Measurements from ENCODE around the gene CHCHD6.

Gene CHCHD6

GRCh38 chr3:126750756-126751121 is 46.7 kb downstream of the CHCHD6 start:
- no peak for TF ChIP-seq CTCF (conservative IDR thresholded peaks at IDR 0.05; ENCODE audit: low read length)
- H3K4me3 ChIP-seq (ENCODE audit: low read length) = no peak overlapping the region
- DNase-seq (ENCODE audit: low read depth) = no peak

- H3K4me3 ChIP-seq (ENCODE audit: low read length) = no peak overlapping the region
- no peak for TF ChIP-seq CTCF (conservative IDR thresholded peaks at IDR 0.05; ENCODE audit: low read length)
- DNase-seq (ENCODE audit: low read depth) = no peak
Measured at GRCh38 chr3:126751611-126752302, 47.7 kb downstream of the CHCHD6 start.

- DNase-seq (ENCODE audit: low read depth) = peak; percentile 73
- H3K4me3 ChIP-seq (ENCODE audit: low read length) = no peak overlapping the region
- TF ChIP-seq CTCF (conservative IDR thresholded peaks at IDR 0.05; ENCODE audit: low read length) = peak; percentile 97
Measured at GRCh38 chr3:126752303-126753190, 48.5 kb downstream of the CHCHD6 start.

GRCh38 chr3:126753191-126754160 is 49.4 kb downstream of the CHCHD6 start:
- no peak overlapping the region for H3K4me3 ChIP-seq (ENCODE audit: low read length)
- DNase-seq (ENCODE audit: low read depth) = peak; percentile 77
- no peak for TF ChIP-seq CTCF (conservative IDR thresholded peaks at IDR 0.05; ENCODE audit: low read length)

DNA sequence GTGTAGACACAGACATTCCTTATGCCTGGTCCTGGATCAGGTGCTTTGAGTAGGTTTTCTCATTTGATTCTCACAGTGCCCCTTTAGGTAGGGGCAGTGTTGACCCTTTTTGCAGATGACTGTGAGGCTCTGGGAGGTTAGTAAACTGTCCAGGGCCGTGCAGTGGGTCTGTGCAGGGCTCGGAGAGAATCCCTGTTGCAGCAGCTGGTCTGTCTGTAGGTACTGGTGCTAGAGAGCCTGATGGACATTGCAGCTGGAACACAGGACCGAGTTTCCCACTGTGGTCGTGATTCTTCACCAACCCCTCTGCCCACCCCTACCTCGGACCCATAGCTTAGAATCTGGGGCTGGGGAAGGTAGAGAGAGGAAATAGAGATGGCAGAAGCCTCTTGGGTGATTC is 51.8 kb downstream of the CHCHD6 start:
- TF ChIP-seq CTCF (conservative IDR thresholded peaks at IDR 0.05; ENCODE audit: low read length) = no peak
- no peak for DNase-seq (ENCODE audit: low read depth)

DNA sequence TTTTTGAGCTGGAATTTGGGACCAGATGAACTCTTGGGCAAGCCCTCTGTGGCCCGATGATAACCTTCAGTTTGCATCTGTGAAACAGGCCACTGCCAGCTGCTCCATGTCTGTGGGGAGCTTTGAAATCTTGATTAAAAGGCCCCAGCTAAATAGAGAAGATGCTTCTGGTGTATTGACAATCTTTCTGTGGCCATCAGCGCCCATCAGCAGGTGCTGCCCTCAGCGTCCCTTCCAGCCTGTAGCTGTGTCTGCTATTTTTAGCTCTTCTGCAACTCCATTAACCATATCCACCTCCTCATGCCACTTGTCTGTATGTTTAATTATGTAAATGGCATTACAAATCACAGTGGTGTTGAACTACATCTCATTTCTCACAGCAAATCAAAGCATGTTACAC is 54.0 kb downstream of the CHCHD6 start:
- no peak for DNase-seq (ENCODE audit: low read depth)
- TF ChIP-seq CTCF (conservative IDR thresholded peaks at IDR 0.05; ENCODE audit: low read length) = no peak
- H3K4me3 ChIP-seq (ENCODE audit: low read length) = no peak overlapping the region

More for the DNA sequence above, 51.8 kb downstream of the CHCHD6 start:
- no peak overlapping the region for H3K4me3 ChIP-seq (ENCODE audit: low read length)
